Loucy (cell line): ENCODE results near the gene FOXB2.

Experiments
- H2AFZ ChIP-seq: fragments of 200-600 bp; sonication (generic); 2 replicates; pipeline ENCODE4 v1.6.0; 2016; ENCODE audit warnings: antibody characterized with exemption, mild to moderate bottlenecking, low read length, moderate library complexity
- H3F3A ChIP-seq: fragments of 200-600 bp; 2 replicates; pipeline ENCODE4 v1.6.0; 2016; ENCODE audit warnings: antibody characterized with exemption, low read depth, mild to moderate bottlenecking
- H3K27me3 ChIP-seq: fragments of 200-600 bp; sonication (generic); 2 replicates; pipeline ENCODE4 v1.6.1; 2014; ENCODE audit warnings: low read length, mild to moderate bottlenecking; ENCODE audit not compliant: insufficient read depth, poor library complexity, severe bottlenecking
- H3K36me3 ChIP-seq: fragments of 200-600 bp; sonication (generic); 2 replicates; pipeline ENCODE4 v1.6.1; 2016; ENCODE audit warnings: low read length; ENCODE audit not compliant: insufficient read depth
- H3K4me1 ChIP-seq: fragments of 200-600 bp; sonication (generic); 2 replicates; pipeline ENCODE4 v1.5.1; 2014; ENCODE audit warnings: low read length, mild to moderate bottlenecking; ENCODE audit not compliant: insufficient read depth, poor library complexity, severe bottlenecking
- H3K4me2 ChIP-seq: fragments of 200-600 bp; sonication (generic); 2 replicates; pipeline ENCODE4 v1.6.0; 2014; ENCODE audit warnings: antibody characterized with exemption, low read length, low read depth, mild to moderate bottlenecking; ENCODE audit not compliant: poor library complexity, severe bottlenecking
- H3K4me3 ChIP-seq: fragments of 200-600 bp; sonication (generic); 2 replicates; pipeline ENCODE4 v1.5.1; 2014; ENCODE audit warnings: low read length, mild to moderate bottlenecking, mixed read lengths; ENCODE audit not compliant: poor library complexity, severe bottlenecking
- H3K79me2 ChIP-seq: fragments of 200-600 bp; sonication (generic); 2 replicates; pipeline ENCODE4 v1.6.1; 2014; ENCODE audit warnings: low read length; ENCODE audit not compliant: insufficient read depth
- H3K9ac ChIP-seq: fragments of 200-600 bp; sonication (generic); 2 replicates; pipeline ENCODE4 v1.6.0; 2014; ENCODE audit warnings: mild to moderate bottlenecking, low read depth, low read length, moderate library complexity; ENCODE audit not compliant: poor library complexity, severe bottlenecking
- H3K9me2 ChIP-seq: fragments of 200-600 bp; sonication (generic); replicated peaks from 2 replicates; pipeline ENCODE4 v1.6.1; 2016; ENCODE audit warnings: low read depth, low read length, mixed read lengths
- H3K9me3 ChIP-seq: fragments of 200-600 bp; sonication (generic); 2 replicates; pipeline ENCODE4 v1.6.1; 2014; ENCODE audit warnings: mild to moderate bottlenecking, antibody characterized with exemption, low read length, low read depth; ENCODE audit not compliant: insufficient read depth
- H4K20me1 ChIP-seq: fragments of 200-600 bp; sonication (generic); 2 replicates; pipeline ENCODE4 v1.6.0; 2014; ENCODE audit warnings: antibody characterized with exemption, low read length, mild to moderate bottlenecking; ENCODE audit not compliant: insufficient read depth, poor library complexity, severe bottlenecking
- EZH2phosphoT487 ChIP-seq: fragments of 200-600 bp; IDR thresholded peaks from 2 replicates; pipeline ENCODE4 v1.6.1; 2018; ENCODE audit warnings: antibody characterized with exemption, mild to moderate bottlenecking, moderate library complexity, borderline replicate concordance
- TF ChIP-seq, protein P1 (sequence below): fragments of 200-600 bp; sonication (generic); conservative IDR thresholded peaks from 2 replicates; pipeline ENCODE4 v1.5.1; 2014; ENCODE audit warnings: mild to moderate bottlenecking, antibody characterized with exemption, low read length

Gene FOXB2

DNA sequence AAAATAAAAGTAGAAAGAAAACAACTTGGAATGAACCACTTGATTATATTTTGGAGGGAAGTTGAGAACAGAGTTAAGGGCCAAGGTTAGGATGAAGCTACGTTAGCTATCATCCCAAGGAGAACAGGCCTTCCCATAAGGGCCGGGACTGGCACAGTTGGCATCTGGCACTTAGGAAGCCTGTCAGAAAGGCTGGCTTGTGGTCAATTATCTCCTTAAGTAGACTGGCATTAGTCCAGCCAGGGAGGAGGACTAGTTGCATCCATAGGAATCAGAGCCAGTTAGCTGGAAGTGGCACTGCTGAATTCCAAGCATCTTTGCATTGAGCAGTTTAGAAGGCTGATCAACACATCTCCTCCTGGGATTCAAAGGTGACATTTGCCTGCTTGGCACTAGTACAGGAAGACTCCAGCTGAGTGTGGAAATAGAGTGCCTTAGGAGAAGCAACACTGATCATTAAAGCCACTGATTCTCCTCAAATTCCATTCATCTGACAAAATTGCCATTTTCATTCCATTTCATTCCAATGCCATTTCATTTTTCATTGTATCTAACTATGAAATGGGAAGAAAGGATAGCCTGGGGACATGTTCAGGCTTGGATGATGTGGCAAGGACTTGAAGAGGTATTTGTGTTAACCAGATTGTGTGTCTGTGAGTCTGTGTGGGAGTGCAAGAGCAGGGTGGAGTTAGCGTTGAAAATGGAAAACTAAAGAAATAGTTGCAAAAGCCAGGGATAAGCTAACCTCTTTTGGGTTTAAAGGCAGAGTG lies 5.5 kb downstream of the FOXB2 start:
- Histone ChIP-seq H3K4me2 (no peak overlapping the region), H3K79me2 (no peaks in the 10 kb centered on the region), H3K9me2 (no peaks in the 10 kb centered on the region), H3K4me3 (no peak overlapping the region), H3K9ac (no peak overlapping the region), H3F3A (no peaks in the 10 kb centered on the region), H4K20me1 (no peaks in the 10 kb centered on the region), H3K9me3 (no peaks in the 10 kb centered on the region), H2AFZ (no peak overlapping the region), H3K36me3 (no peaks in the 10 kb centered on the region), H3K4me1 (no peaks in the 10 kb centered on the region), H3K27me3 (no peaks in the 10 kb centered on the region)
- TF ChIP-seq EZH2phosphoT487 = no peak
- TF ChIP-seq, protein P1, sequence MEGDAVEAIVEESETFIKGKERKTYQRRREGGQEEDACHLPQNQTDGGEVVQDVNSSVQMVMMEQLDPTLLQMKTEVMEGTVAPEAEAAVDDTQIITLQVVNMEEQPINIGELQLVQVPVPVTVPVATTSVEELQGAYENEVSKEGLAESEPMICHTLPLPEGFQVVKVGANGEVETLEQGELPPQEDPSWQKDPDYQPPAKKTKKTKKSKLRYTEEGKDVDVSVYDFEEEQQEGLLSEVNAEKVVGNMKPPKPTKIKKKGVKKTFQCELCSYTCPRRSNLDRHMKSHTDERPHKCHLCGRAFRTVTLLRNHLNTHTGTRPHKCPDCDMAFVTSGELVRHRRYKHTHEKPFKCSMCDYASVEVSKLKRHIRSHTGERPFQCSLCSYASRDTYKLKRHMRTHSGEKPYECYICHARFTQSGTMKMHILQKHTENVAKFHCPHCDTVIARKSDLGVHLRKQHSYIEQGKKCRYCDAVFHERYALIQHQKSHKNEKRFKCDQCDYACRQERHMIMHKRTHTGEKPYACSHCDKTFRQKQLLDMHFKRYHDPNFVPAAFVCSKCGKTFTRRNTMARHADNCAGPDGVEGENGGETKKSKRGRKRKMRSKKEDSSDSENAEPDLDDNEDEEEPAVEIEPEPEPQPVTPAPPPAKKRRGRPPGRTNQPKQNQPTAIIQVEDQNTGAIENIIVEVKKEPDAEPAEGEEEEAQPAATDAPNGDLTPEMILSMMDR = no peak

DNA sequence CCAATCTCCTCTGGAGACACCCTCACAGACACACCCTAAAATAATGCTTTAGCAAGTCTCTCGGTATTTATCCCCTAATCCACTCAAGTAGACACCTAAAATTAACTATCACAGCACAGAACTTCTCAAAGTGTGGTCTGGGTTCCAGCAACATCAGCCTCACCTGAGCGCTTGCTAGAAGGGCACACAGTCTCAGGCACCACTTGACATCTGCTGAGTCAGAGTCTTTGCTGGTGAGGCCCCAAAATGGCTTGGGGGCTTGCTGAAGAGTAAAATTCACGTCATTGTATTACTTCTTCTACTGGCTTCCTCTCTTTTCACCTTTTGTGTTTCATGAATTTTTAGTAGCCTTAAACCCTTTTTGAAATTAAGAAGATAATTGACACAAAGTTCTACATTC lies 9.0 kb downstream of the FOXB2 start:
- H3K27me3 ChIP-seq = no peaks in the 10 kb centered on the region
- no peak overlapping the region for H2AFZ ChIP-seq
- no peak overlapping the region for H3K4me3 ChIP-seq
- H3K4me2 ChIP-seq = no peak overlapping the region
- no peaks in the 10 kb centered on the region for H3K9me3 ChIP-seq
- H4K20me1 ChIP-seq = no peaks in the 10 kb centered on the region
- H3K9me2 ChIP-seq = no peaks in the 10 kb centered on the region
- H3F3A ChIP-seq = no peaks in the 10 kb centered on the region
- H3K4me1 ChIP-seq = no peaks in the 10 kb centered on the region
- H3K36me3 ChIP-seq = no peaks in the 10 kb centered on the region
- H3K9ac ChIP-seq = no peak overlapping the region
- TF ChIP-seq EZH2phosphoT487 = no peak
- TF ChIP-seq, protein P1 = no peak
- no peaks in the 10 kb centered on the region for H3K79me2 ChIP-seq

DNA sequence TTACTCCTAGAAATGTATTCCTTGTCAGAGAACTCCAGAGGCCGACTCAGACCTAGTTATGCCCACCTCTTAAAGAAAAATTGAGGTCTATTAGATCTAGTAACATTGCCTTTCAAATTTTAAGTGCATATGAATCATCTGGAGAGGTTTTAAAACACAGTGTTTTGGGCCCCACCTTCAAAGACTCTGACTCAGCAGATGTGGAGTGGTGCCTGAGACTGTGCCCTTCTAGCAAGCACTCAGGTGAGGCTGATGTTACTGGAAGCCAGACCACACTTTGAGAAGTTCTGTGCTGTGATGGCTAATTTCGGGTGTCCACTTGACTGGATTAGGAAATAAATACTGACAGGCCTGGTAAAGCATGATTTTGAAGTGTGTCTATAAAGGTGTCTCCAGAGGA lies 10.6 kb downstream of the FOXB2 start:
- Histone ChIP-seq H3K4me3 (no peak overlapping the region), H3K9me3 (no peaks in the 10 kb centered on the region), H3K4me2 (no peak overlapping the region), H3K4me1 (no peaks in the 10 kb centered on the region), H3K9ac (no peak overlapping the region), H3F3A (no peaks in the 10 kb centered on the region), H2AFZ (no peak overlapping the region), H3K36me3 (no peaks in the 10 kb centered on the region), H3K79me2 (no peaks in the 10 kb centered on the region), H4K20me1 (no peaks in the 10 kb centered on the region), H3K9me2 (no peaks in the 10 kb centered on the region), H3K27me3 (no peaks in the 10 kb centered on the region)
- TF ChIP-seq, protein P1 = no peak
- TF ChIP-seq EZH2phosphoT487 = no peak
